ENCODE data around the gene DAPK2.

DNA sequence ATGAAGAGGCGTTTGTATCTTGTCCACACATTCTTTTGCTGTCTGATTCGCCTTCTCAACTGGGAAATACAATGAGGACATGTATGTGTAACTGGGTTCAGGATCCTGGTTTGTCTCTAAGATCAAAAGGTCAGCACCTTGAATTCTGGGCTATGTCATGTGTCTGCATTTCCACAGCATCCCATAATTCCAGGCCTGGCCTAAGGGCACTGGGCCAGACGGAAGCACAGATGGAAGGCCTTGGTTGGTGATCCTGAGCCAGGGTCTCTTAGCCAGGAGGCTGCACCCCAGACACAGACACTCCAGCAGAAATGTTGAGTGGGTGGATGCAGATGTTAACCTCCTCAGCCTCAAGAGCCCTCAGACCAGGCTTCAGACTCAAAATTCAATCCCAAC, 188.8 kb downstream of the DAPK2 start:
- no peak for TF ChIP-seq POLR2A (IDR thresholded peaks at IDR 0.05; ENCODE audit: low read depth, low read length)
- no peak for TF ChIP-seq TAF1 (IDR thresholded peaks at IDR 0.05; ENCODE audit: low read depth, low read length)
- TF ChIP-seq POLR2AphosphoS5 (IDR thresholded peaks at IDR 0.05; ENCODE audit: low read depth, low read length), result no peak
- TF ChIP-seq SPI1 (IDR thresholded peaks at IDR 0.05; ENCODE audit: low read depth, low read length), result no peak
- no peak for TF ChIP-seq PAX5 (IDR thresholded peaks at IDR 0.05; ENCODE audit: insufficient read depth, low read length, severe bottlenecking)
